DMS114 treated with DMSO at 0.1 percent for 48 hours (cell line): Measurements from ENCODE around the gene FGD6.
"Not testable (repeated sequence)": the region's sequence is repeated elsewhere in the genome, so short reads cannot be mapped to it uniquely, and the experiment has no call there.

Experiments
- DNase-seq: peaks from one replicate; lab custom pipeline; 2025; ENCODE audit not compliant: unreplicated experiment; lab: John Stamatoyannopoulos, UW

FGD6 gene

DNA sequence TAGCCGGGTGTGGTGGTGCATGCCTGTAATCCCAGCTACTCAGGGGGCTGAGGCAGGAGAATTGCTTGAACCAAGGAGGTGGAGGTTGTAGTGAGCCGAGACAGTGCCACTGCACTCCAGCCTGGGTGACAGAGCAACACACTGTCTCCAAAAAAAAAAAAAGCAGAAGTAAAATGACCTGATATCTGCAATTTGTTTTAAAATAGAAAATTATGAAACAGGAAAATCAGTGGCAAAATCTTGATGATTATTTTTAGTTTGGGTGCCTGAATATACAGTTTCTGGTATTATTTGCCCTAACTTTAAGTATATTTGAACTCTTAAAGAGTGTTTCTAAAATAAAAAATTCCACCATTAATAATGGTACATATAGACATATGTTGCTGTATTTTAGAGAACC is 121.4 kb downstream of the FGD6 start:
- not testable (repeated sequence) for DNase-seq

GRCh38 chr12:95089462-95089861 is 127.8 kb downstream of the FGD6 start:
- DNase-seq, result no peak

GRCh38 chr12:95088379-95088778 is 128.9 kb downstream of the FGD6 start:
- DNase-seq, result no peak

- no peak for DNase-seq
Observed at GRCh38 chr12:95085612-95086011, 131.7 kb downstream of the FGD6 start.

DNA sequence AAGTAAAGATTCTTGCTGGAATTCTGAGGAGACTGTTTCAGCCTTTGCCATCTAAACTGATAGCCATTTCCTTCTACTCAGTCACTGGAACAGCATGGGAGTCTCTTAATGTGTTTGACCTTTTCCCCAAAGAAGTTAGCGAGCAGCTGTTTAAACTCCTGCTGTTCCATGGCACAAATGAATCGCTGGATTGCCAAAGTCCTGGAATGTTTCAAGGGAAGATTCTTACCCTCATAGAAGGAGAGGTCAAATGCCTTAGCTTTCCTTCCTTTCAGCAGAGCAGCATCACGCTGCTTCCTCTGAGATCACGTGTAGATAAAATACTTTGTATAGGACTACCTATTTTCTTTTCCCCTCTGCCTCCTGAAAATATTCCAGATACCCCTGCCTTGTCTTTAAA is 133.3 kb downstream of the FGD6 start:
- peak; percentile 95 for DNase-seq

GRCh38 chr12:95083471-95083870 is 133.8 kb downstream of the FGD6 start:
- DNase-seq, result peak; percentile 90

DNA sequence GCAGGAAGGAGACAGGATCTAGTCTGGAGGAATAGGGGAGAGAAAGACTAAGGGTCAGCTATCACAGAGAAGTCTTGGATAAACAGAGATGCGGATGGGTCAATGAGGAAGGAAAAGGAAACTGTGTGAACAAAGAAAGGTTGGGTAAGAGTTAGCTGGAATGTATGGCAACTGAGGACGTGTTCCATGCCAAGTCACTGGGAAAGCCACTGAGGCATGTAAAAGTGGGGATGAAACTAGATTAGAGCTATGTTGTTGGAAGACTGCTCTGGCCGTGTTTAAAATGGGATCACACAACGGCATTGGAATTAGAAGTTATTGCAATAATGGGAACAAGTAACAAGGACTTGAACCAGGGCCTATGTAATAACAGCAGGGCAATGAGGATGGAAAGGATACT is 139.9 kb downstream of the FGD6 start:
- DNase-seq, result no peak

DNA sequence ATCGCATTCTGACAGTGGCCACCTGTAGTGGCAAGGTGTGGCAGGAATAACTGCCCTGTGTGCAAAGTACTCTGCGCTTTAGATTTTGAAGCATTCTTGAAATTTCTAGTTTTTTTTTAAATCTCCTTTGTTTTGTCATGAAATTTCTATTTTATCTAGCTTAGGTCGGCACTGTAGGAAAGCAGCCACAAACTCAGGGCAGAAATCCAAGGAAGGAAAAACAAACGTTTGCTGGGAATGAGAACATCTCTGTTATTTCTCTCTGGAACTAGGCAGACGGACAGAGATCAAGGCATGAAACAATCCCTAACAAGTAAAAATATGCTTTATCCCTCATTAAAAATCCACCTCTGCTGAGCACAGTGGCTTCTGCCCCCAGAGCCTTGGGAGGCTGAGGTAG is 142.5 kb downstream of the FGD6 start:
- no peak for DNase-seq

DNA sequence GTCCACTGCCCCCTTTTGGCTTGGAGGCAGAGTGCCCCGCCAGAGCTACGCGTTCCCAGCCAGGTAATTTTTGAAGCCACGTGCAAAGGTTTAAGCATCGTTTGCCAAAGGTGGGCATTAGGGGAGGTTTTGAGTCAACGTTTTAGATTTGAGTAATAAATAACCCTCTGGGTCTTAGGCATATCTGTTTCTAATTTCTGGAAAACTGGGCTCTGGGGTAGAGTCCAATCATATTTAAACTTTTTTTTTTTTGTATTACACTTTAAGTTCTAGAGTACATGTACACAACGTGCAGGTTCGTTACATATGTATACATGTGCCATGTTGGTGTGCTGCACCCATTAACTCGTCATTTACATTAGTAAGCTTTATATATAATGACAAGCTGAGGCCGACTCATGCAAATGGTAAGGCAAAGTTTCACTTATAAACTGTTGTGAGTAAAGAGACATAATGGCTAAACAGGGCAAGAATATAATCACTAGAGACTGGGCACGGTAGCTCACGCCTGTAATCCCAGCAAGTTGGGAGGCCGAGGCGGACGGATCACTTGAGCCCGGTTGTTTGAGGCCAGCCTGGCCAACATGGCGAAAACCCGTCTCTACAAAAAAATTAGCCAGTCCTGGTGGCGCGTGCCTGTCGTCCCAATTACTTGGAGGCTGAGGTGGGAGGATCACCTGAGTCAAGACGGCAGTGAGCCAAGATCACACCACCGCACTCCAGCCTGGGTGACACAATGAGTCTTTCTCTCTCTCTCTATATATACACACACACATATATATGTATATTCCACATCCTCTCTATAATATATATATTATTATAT is 143.4 kb downstream of the FGD6 start:
- DNase-seq, result no peak

- peak; percentile 92 for DNase-seq
Observed at GRCh38 chr12:95072900-95073697, 144.2 kb downstream of the FGD6 start, which contains the start of gene NR2C1. Gene NR2C1, minus strand, starts transcription at chr12:95073618. Its CDS starts 6,234 bp downstream, at chr12:95067384.

DNA sequence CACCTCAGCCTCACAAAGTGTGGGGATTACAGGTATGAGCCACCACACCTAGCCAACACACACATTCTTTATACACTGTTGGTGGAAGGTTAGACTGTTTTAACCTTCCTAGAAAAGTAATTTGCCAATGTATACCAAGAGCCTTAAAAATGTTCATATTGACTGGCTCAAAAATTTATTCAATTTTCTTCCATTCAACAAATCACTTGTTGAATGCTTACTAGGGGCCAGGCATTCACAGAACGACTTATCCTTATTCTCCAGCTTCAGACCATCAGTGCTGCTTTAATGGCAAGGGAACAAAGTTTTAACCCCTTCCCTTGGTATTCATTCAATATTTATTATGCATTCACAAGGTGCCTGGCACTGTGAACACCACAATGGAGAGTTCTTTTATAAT is 146.9 kb downstream of the FGD6 start:
- DNase-seq, result no peak

GRCh38 chr12:95066091-95066855 is 151.0 kb downstream of the FGD6 start:
- no peak for DNase-seq

- no peak for DNase-seq
Observed at GRCh38 chr12:95060951-95061350, 156.3 kb downstream of the FGD6 start.

GRCh38 chr12:95059984-95060383 is 157.3 kb downstream of the FGD6 start:
- DNase-seq, result no peak

GRCh38 chr12:95057424-95057823 is 159.8 kb downstream of the FGD6 start:
- no peak for DNase-seq

DNA sequence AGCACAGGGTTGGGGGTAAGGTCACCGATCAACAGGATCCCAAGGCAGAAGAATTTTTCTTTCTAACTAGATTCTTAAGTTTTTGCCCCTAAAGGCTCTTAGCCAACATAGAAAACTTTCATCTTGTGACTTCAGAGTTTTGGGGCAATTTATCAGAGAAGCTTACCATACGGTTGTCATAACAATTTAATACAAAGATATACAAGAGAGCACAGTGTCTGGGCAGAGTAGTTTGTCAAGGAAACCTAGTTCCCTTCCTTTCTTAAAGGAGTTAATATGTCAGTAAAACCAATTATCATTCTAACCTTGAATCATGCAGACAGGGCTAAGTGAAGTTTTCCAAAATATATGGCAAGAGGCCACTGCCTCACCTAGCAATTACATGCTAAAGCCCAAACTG is 162.2 kb downstream of the FGD6 start:
- DNase-seq, result no peak

DNA sequence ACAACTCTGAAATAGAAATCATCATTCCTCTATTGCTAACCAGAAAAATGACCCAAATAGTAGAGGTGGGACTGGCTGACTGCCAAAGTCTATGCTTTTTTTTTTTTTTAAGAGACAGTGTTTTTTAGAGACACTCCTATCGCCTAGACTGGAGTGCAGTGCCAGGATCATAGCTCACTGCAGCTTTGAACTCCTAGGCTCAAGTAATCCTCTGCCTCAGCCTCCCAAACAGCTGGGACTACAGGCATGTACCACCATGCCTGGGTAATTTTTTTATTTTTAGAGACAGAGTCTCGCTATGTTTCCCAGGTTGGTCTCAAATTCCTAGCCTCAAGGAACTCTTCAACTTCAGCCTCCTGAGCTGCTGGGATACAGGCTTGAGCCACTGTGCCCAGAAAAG is 163.1 kb downstream of the FGD6 start:
- no peak for DNase-seq

GRCh38 chr12:95051241-95051640 is 166.0 kb downstream of the FGD6 start:
- DNase-seq, result no peak

- no peak for DNase-seq
Observed at GRCh38 chr12:95037906-95038305, 179.4 kb downstream of the FGD6 start.

GRCh38 chr12:95034750-95035149 is 182.5 kb downstream of the FGD6 start:
- DNase-seq, result no peak
